GM12872 (cell line): ENCODE measurements around the gene PPP1R13B.

Experiments used
- TF ChIP-seq, protein P1 (sequence below): IDR thresholded peaks from 3 replicates; pipeline ENCODE4 v1.5.1; 2011; ENCODE audit warnings: low read depth, mild to moderate bottlenecking, low read length, moderate library complexity; ENCODE audit not compliant: insufficient read depth

The PPP1R13B gene, protein sequence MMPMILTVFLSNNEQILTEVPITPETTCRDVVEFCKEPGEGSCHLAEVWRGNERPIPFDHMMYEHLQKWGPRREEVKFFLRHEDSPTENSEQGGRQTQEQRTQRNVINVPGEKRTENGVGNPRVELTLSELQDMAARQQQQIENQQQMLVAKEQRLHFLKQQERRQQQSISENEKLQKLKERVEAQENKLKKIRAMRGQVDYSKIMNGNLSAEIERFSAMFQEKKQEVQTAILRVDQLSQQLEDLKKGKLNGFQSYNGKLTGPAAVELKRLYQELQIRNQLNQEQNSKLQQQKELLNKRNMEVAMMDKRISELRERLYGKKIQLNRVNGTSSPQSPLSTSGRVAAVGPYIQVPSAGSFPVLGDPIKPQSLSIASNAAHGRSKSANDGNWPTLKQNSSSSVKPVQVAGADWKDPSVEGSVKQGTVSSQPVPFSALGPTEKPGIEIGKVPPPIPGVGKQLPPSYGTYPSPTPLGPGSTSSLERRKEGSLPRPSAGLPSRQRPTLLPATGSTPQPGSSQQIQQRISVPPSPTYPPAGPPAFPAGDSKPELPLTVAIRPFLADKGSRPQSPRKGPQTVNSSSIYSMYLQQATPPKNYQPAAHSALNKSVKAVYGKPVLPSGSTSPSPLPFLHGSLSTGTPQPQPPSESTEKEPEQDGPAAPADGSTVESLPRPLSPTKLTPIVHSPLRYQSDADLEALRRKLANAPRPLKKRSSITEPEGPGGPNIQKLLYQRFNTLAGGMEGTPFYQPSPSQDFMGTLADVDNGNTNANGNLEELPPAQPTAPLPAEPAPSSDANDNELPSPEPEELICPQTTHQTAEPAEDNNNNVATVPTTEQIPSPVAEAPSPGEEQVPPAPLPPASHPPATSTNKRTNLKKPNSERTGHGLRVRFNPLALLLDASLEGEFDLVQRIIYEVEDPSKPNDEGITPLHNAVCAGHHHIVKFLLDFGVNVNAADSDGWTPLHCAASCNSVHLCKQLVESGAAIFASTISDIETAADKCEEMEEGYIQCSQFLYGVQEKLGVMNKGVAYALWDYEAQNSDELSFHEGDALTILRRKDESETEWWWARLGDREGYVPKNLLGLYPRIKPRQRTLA

DNA sequence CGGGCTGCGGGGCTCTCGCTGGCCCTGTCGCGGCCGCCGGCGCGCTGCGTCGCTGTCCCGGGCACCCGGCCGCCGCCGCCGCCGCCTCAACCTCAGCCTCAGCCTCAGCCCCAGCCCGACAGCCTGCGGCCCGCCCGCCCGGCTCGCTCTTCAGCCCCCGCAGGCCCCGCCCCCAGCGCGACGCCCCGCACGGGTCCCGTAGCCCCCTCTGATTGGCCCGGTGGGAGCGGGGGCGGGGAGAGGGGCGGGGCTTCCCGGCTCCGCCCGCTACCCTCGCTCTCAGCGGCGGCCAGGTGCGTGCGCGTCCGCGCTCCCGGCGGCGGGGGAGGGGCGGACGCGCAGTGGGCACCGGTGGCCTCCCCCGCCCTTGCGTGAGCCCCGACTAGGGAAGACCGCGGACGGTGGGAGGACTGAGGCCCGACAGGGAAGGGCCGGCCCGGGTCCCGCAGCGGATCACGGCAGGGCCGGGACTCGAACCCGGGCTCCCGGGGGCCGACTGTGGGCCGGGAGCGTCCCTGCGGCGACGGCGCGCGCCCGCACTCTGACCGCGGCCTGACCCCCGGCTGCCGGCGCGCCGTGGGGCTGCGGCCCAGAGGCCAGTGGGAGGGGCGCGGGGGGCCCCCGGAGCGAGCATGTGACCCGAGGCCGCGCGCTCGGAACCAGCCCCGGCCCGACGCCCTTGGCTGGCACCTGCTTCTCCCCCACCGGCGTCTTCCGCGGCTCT lies at the start of gene PPP1R13B:
PPP1R13B (minus strand) TSS at position 125 of the 724 bp plus-strand sequence. CDS start 268 bp downstream, outside the sequence.
- TF ChIP-seq, protein P1, sequence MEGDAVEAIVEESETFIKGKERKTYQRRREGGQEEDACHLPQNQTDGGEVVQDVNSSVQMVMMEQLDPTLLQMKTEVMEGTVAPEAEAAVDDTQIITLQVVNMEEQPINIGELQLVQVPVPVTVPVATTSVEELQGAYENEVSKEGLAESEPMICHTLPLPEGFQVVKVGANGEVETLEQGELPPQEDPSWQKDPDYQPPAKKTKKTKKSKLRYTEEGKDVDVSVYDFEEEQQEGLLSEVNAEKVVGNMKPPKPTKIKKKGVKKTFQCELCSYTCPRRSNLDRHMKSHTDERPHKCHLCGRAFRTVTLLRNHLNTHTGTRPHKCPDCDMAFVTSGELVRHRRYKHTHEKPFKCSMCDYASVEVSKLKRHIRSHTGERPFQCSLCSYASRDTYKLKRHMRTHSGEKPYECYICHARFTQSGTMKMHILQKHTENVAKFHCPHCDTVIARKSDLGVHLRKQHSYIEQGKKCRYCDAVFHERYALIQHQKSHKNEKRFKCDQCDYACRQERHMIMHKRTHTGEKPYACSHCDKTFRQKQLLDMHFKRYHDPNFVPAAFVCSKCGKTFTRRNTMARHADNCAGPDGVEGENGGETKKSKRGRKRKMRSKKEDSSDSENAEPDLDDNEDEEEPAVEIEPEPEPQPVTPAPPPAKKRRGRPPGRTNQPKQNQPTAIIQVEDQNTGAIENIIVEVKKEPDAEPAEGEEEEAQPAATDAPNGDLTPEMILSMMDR, result no peak

DNA sequence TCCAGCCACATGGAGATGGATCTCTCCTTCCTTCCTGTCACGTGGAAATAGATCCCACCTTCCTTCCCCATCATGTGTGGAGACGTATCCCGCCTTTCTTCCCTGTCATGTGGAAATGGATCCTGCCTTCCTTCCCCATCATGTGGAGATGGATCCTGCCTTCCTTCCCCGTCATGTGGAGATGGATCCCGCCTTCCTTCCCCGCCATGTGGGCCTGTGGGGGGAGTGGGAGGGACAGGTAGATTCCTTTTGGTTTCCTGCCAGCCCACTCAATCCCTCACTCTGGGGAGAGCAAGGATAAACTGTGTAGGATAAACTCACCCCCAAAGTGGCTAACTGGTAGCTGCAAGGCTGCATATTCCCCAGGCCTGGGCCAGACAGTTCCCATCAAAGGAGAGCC lies 49.2 kb upstream of the PPP1R13B start:
- TF ChIP-seq, protein P1, result no peak

DNA sequence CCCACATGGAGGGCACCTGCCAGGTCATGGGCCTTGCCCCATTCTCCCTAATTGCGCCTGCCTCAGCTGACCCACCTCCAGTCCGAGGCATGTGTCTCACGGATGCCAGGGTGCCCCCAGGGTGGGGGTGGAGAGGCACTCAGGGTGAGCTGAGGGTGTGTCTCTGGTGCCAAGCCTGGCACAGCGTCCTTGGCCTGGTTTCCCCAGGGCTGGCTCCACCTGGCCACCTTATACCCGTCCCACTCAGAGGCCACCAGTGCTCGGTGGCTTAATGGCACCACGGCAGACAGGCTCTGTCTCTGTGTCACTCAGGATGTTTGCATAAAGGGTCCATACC lies 47.3 kb upstream of the PPP1R13B start:
- TF ChIP-seq, protein P1, result no peak

DNA sequence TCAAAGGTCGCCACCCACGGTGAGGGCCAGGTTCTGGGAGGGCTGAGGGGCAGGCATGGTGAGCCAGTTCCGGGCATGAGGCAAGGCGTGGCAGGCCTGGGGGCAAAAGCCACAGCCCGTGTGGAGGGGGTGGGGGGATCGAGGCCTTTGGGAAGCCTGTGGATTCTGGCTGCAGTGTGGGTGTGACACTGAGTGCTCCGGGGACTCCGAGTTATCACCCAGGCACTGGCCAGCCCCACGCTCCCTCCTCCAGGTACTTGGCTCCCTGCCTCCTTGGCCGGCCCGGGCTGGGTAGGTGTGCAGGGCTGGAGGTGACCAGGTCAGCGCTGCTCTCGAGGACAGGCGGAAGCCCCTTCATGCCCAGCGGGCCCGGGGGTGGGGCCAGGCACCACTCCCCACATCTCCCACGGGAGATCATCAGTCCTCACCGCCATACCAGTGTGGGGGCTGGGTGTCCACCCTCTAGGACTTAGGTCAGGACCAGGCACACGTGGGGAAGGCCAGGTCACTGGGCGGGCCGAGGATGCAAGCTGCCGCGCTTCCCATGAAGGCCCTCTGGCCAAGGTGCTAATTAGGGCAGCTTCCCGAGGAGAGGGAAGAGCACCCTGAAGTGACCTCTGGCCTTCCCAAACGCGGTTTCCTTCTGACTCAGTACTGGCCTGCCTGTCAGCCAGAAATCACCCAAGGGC lies 46.8 kb upstream of the PPP1R13B start:
- TF ChIP-seq, protein P1, result no peak

DNA sequence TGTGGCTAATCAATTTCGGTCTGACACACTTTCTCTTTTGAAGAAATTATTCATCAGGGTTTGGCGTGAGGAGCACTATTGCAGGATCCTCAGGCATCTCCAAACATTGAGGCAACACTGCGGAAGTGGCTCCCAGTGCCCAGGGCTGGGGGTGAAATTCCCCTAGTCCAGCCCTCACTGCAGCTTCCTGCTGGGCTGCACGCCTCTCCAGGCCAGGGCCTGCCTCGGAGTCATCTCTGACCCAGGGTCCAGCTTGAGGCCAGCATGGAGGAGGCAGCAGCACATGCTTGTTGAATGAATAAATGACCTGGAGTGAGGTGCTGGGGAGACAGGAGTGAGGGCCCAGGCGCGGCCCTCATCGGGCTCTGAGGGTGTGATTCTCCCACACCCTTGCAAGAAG lies 44.9 kb upstream of the PPP1R13B start:
- TF ChIP-seq, protein P1, result no peak

DNA sequence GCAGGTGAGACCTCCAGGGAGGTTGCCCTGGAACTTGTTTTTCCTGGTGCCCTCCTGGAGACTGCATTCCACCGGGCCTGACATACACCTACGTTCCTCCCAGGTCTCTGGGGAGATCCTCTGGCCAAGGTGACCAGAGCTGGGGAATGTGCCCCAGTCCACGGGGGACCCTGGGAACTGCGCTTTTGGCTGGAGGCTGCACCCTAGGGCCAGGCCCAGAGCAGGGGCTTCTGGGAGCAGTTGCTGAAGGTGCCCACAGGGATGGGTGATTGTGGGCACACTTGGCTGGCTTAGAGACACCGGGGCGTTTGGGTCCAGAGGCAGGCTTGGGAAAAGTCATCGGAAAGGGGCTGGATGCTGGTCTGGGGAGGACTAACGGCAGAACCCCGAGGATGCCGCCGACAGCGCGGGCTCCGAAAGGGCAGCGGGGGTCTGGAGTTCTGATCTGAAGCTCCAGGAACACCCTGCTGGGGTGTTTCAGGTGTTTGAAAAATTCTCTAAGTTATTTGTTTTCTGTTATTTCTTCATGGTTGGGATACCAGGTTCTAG lies 44.4 kb upstream of the PPP1R13B start:
- TF ChIP-seq, protein P1, result no peak
